ENCODE results near the gene SLC28A1.

- no peak for TF ChIP-seq CTCF (IDR thresholded peaks at IDR 0.05)
- TF ChIP-seq TCF7L2 (IDR thresholded peaks at IDR 0.05; ENCODE audit: low read depth, low read length) = no peak
- TF ChIP-seq REST (IDR thresholded peaks at IDR 0.05; ENCODE audit: insufficient read depth in 1 of 2, low read depth in 2 of 2, low read length in 1 of 2) = no peak
Observed at GRCh38 chr15:84915606-84915958, 31.1 kb downstream of the SLC28A1 start.

Measured in Panc1 (cell line).